A549 (cell line): ENCODE results near the gene PPP1R14B. TPM values are rescaled to one million over a fixed set of nuclear protein-coding genes. Genes with fewer than 3 reads are reported as not detected.
A peak's percentile ranks its signal among the peaks of the same experiment; 100 is the strongest.

Experiments used
- ATAC-seq, 2 experiments: fragments of 200-7000 bp in 1 of 2; fragments of >200 bp in 1 of 2; cut with Nextera tagmentation in 1 of 2; cut with Tn5 transposase in 1 of 2; 3 replicates each; pipeline versions ENCODE4 v1.8.0 to v1.9.1; 2018 to 2020; ENCODE audit warnings: mild to moderate bottlenecking in 1 of 2, moderate library complexity in 1 of 2
- CTCF ChIA-PET: fragments of 300-600 bp; sonication (Branson Sonifier 250); formaldehyde crosslinking; extraction: SDS; loops from one replicate; lab custom pipeline; 2021; ENCODE audit warnings: antibody characterized with exemption, inconsistent platforms; lab: Yijun Ruan, JAX
- POLR2A ChIA-PET: fragments of 350-600 bp; formaldehyde crosslinking; extraction: SDS; loops from one replicate; lab custom pipeline; 2021; ENCODE audit warnings: antibody characterized with exemption, inconsistent platforms; lab: Yijun Ruan, JAX
- DNase-seq, 2 experiments: peaks; one replicate each; pipeline versions ENCODE4 v3.0.0 to v3.0.0-alpha.2; 2011 to 2016; ENCODE audit warnings: low read depth in 1 of 2, low spot score in 1 of 2
- FAIRE-seq: peaks from 2 replicates; lab custom pipeline; 2011; peaks lifted over from hg19 to GRCh38; lab: Jason Lieb, UNC
- H3K27ac ChIP-seq, 2 experiments: fragments of >200 bp; sonication (Bioruptor Twin); formaldehyde crosslinking; 3 replicates each; pipeline ENCODE4 v1.5.1; 2016 to 2017
- H3K4me1 ChIP-seq: fragments of >200 bp; sonication (Bioruptor Twin); formaldehyde crosslinking; 3 replicates; pipeline ENCODE4 v1.6.1; 2016
- H3K4me2 ChIP-seq: fragments of >200 bp; sonication (Bioruptor Twin); formaldehyde crosslinking; 3 replicates; pipeline ENCODE4 v1.6.1; 2016
- H3K4me3 ChIP-seq: fragments of >200 bp; sonication (Bioruptor Twin); formaldehyde crosslinking; 3 replicates; pipeline ENCODE4 v1.5.1; 2016
- H3K9me3 ChIP-seq: fragments of >200 bp; sonication (Bioruptor Twin); formaldehyde crosslinking; 3 replicates; pipeline ENCODE4 v1.6.1; 2016
- BHLHE40 ChIP-seq: IDR thresholded peaks from 2 replicates; pipeline ENCODE4 v1.6.1; 2012; ENCODE audit warnings: low read depth, low read length, inconsistent platforms
- CBX8 ChIP-seq: fragments of 200-600 bp; sonication (generic); IDR thresholded peaks from 2 replicates; pipeline ENCODE4 v1.6.1; 2016
- CEBPB ChIP-seq, 2 experiments: fragments of >200 bp in 1 of 2; sonication (Bioruptor Twin) in 1 of 2; formaldehyde crosslinking in 1 of 2; IDR thresholded peaks; 2 replicates each; pipeline ENCODE4 v1.6.1; 2012 to 2016
- CHD4 ChIP-seq: fragments of 200-600 bp; sonication (generic); IDR thresholded peaks from 2 replicates; pipeline ENCODE4 v1.6.1; 2016; ENCODE audit warnings: antibody characterized with exemption, mild to moderate bottlenecking, borderline replicate concordance
- EHF ChIP-seq: fragments of 250-450 bp; sonication (Bioruptor Pico); IDR thresholded peaks from 2 replicates; pipeline ENCODE4 v1.5.0; 2020; ENCODE audit warnings: mild to moderate bottlenecking
- ESRRA ChIP-seq: fragments of 150-350 bp; IDR thresholded peaks from 2 replicates; pipeline ENCODE4 v1.6.1; 2014; ENCODE audit warnings: mild to moderate bottlenecking, low read length, borderline replicate concordance
- FOSB ChIP-seq: fragments of 250-450 bp; sonication (Bioruptor Pico); IDR thresholded peaks from 2 replicates; pipeline ENCODE4 v1.5.0; 2020; ENCODE audit warnings: mild to moderate bottlenecking, moderate library complexity
- FOXS1 ChIP-seq: fragments of 250-450 bp; sonication (Bioruptor Pico); IDR thresholded peaks from 2 replicates; pipeline ENCODE4 v1.5.0; 2020; ENCODE audit warnings: mild to moderate bottlenecking, moderate library complexity
- GATA3 ChIP-seq: IDR thresholded peaks from 2 replicates; pipeline ENCODE4 v1.6.1; 2012; ENCODE audit warnings: borderline replicate concordance
- MAZ ChIP-seq: fragments of 150-350 bp; IDR thresholded peaks from 2 replicates; pipeline ENCODE4 v1.6.1; 2014; ENCODE audit warnings: antibody characterized with exemption, low read depth, low read length, borderline replicate concordance
- NFE2L2 ChIP-seq: fragments of 150-350 bp; conservative IDR thresholded peaks from 2 replicates; pipeline ENCODE4 v1.6.1; 2014; ENCODE audit warnings: low read length
- NR3C1 ChIP-seq: fragments of >200 bp; sonication (Bioruptor Twin); formaldehyde crosslinking; IDR thresholded peaks from 3 replicates; pipeline ENCODE4 v1.6.1; 2017
- POLR2A ChIP-seq: IDR thresholded peaks from 2 replicates; pipeline ENCODE4 v1.6.1; 2012; ENCODE audit warnings: mild to moderate bottlenecking, low read length
- POLR2AphosphoS2 ChIP-seq: conservative IDR thresholded peaks from 2 replicates; pipeline ENCODE4 v1.6.1; 2012; ENCODE audit warnings: low read length, improper control_type of control experiment, inconsistent platforms
- RARB ChIP-seq: fragments of 250-450 bp; sonication (Bioruptor Pico); IDR thresholded peaks from 2 replicates; pipeline ENCODE4 v1.8.0; 2021; ENCODE audit warnings: mild to moderate bottlenecking, moderate library complexity
- RCOR1 ChIP-seq: fragments of 150-350 bp; IDR thresholded peaks from 2 replicates; pipeline ENCODE4 v1.6.1; 2014; ENCODE audit warnings: antibody characterized with exemption, low read length, low read depth
- RFX5 ChIP-seq: fragments of 450-650 bp; IDR thresholded peaks from 2 replicates; pipeline ENCODE4 v1.7.1; 2014; ENCODE audit warnings: antibody characterized with exemption, mild to moderate bottlenecking, moderate library complexity
- RNF2 ChIP-seq: fragments of 200-600 bp; sonication (generic); IDR thresholded peaks from 2 replicates; pipeline ENCODE4 v1.6.1; 2016; ENCODE audit warnings: low read depth, mild to moderate bottlenecking, antibody characterized with exemption, moderate library complexity, borderline replicate concordance
- SMC3 ChIP-seq: fragments of >200 bp; sonication (Bioruptor Twin); formaldehyde crosslinking; IDR thresholded peaks from 3 replicates; pipeline ENCODE4 v1.6.1; 2018; ENCODE audit warnings: inconsistent platforms
- TFCP2L1 ChIP-seq: fragments of 250-450 bp; sonication (Bioruptor Pico); IDR thresholded peaks from 2 replicates; pipeline ENCODE4 v1.5.0; 2021; ENCODE audit warnings: mild to moderate bottlenecking
- TP53 ChIP-seq: fragments of 250-450 bp; sonication (Bioruptor Pico); IDR thresholded peaks from 2 replicates; pipeline ENCODE4 v1.5.0; 2021; ENCODE audit warnings: mild to moderate bottlenecking, moderate library complexity
- ZC3H11A ChIP-seq: fragments of 450-650 bp; IDR thresholded peaks from 2 replicates; pipeline ENCODE4 v1.6.1; 2014; ENCODE audit warnings: antibody characterized with exemption, mild to moderate bottlenecking
- ZNF302 ChIP-seq: fragments of 250-450 bp; sonication (Bioruptor Pico); IDR thresholded peaks from 2 replicates; pipeline ENCODE4 v1.9.0; 2021; ENCODE audit warnings: inconsistent platforms, mild to moderate bottlenecking, moderate library complexity
- ZSCAN20 ChIP-seq: fragments of 250-450 bp; sonication (Bioruptor Pico); IDR thresholded peaks from 2 replicates; pipeline ENCODE4 v1.8.0; 2022; ENCODE audit warnings: mild to moderate bottlenecking, moderate library complexity
- WGBS: methylation state at CpG from one replicate; pipeline ENCODE4 v1.1.6; 2017; ENCODE audit errors: missing lambda C conversion rate; 5-methylcytosine and 5-hydroxymethylcytosine counted together
- polyA plus RNA-seq, 4 experiments: library from polyadenylated mRNA; depleted of rRNA in 3 of 4; stranded (reverse); fragments of >200 nt; fragmentation: RNase III in 1 of 4; extraction: RNeasy Plus Mini Kit Qiagen cat#74134 plus additional on column Dnase treatment in 1 of 4; gene quantifications; 2 replicates in 3 of 4; 3 replicates in 1 of 4; pipeline ENCODE4 v1.2.3, GENCODE V29; 2011 to 2017
- TF ChIP-seq, protein P1 (sequence below): fragments of 250-450 bp; sonication (Bioruptor Pico); IDR thresholded peaks from 2 replicates; pipeline ENCODE4 v1.5.0; 2020; ENCODE audit warnings: low read depth, mild to moderate bottlenecking, moderate library complexity
- TF ChIP-seq, protein P2 (sequence below): fragments of >200 bp; sonication (Bioruptor Twin); formaldehyde crosslinking; IDR thresholded peaks from 3 replicates; pipeline ENCODE4 v1.6.1; 2016
- TF ChIP-seq, protein P3 (sequence below): fragments of 450-650 bp; IDR thresholded peaks from 2 replicates; pipeline ENCODE4 v1.6.1; 2014; ENCODE audit warnings: antibody characterized with exemption
- TF ChIP-seq, protein P4 (sequence below): IDR thresholded peaks from 2 replicates; pipeline ENCODE4 v1.6.1; 2012
- TF ChIP-seq, protein P5 (sequence below): IDR thresholded peaks from 2 replicates; pipeline ENCODE4 v1.6.1; 2012
- TF ChIP-seq, protein P6 (sequence below): fragments of 150-350 bp; IDR thresholded peaks from 2 replicates; pipeline ENCODE4 v1.6.1; 2014; ENCODE audit warnings: low read depth, mild to moderate bottlenecking, low read length
- TF ChIP-seq, protein P7 (sequence below): IDR thresholded peaks from 2 replicates; pipeline ENCODE4 v1.6.1; 2012; ENCODE audit warnings: low read depth, borderline replicate concordance

The PPP1R14B gene
- polyA plus RNA-seq, 2 of the 4 experiments (the other 2 are of a cell fraction) = 152 to 154 TPM

DNA sequence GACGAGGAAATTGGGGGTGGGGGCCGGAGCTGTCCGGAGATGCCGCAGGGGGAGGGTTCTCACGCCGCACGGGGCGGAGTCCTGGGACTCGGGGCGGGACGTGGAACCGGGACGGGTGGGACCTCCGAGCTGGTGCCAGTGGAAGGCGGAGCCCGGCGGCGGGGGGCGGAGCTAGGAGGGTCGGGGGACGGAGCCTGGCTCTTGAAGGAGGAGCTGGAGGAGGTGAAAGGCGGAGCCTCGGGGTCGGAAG is 5.6 kb downstream of the PPP1R14B start:
- Histone ChIP-seq H3K4me1 (peaks cover 41% of the 10 kb centered on the region), H3K4me3 (peak overlapping the region; percentile 53), H3K9me3 (no peaks in the 10 kb centered on the region), H3K4me2 (peak overlapping the region; percentile 81; the same call in 1 of the 3 replicates), H3K27ac (peak overlapping the region; percentile 88)
- peak; percentile 55 to 78 for ATAC-seq
- 0% methylated on average over 2 of the region's 24 CpGs for WGBS
- TF ChIP-seq RFX5 = no peak
- TF ChIP-seq RCOR1 = no peak
- no peak for TF ChIP-seq ESRRA
- TF ChIP-seq TFCP2L1 (CRISPR knock-in tag) = 0 out of 2 replicates have a peak, but pooled peaks have one; percentile 46
- TF ChIP-seq, protein P1, sequence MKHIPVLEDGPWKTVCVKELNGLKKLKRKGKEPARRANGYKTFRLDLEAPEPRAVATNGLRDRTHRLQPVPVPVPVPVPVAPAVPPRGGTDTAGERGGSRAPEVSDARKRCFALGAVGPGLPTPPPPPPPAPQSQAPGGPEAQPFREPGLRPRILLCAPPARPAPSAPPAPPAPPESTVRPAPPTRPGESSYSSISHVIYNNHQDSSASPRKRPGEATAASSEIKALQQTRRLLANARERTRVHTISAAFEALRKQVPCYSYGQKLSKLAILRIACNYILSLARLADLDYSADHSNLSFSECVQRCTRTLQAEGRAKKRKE (CRISPR knock-in tag) = no peak
- no peak for TF ChIP-seq NR3C1
- POLR2A ChIA-PET = interaction anchor here (0.7 to 2.7 kb wide), 15 partner anchors 9 to 101 kb away, joined by 3 to 15 read pairs (median 5); partner anchors contain the start of genes BAD, DNAJC4, GPR137 and MACROD1
- peak in 1 of 2 experiments; percentile 99 for DNase-seq
- no peak for FAIRE-seq
- CTCF ChIA-PET = interaction anchor here (0.8 to 12.2 kb wide), 3 partner anchors 9 to 63 kb away, joined by 4 to 206 read pairs (median 4); partner anchors contain the start of genes CATSPERZ and ESRRA

DNA sequence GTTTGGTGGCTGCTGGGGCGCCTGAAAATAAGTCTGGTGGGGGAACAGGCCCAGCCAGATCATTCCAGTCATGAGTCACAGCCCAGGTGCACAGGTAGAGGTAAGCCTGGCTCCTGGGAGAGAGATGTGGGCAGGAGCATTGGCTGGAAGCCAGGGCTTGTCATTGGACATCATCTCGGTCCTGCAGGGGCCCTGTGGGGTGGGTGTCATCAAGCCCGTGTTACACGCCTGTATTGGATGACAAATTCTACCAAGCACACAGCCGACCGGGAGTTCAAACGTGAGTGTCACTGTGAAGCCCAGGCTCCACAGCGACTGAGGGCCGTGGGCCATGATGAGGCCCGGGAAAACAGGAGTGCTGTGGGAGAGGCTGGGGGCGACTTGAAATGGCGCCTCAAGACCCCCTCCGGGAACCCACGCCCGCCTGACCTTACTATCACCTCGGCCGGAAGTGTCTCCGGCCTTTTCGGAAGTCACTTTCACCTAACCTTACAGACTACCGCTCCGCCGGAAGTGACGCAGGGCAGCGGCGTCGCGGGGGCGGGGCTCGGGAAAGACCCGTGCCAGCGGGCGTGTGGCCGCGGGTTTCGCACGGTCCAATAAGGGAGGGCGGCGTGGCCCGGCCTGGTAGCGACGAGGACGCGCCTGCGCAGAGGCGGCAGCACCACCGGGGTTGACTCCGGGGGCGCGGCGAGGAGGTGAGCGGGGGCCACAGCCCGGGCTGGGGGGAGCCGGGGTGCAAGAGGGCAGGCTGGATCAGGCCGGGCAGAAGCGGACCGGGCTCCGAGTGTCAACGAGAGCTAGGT is 6.1 kb downstream of the PPP1R14B start, which contains the start of gene FKBP2:
TSS of gene FKBP2 (plus strand) at position 661 of the 806 bp plus-strand sequence. CDS start 1,293 bp downstream, outside the sequence.
- CTCF ChIA-PET = interaction anchor here (0.8 to 12.2 kb wide), 4 partner anchors 10 to 63 kb away, joined by 3 to 206 read pairs (median 4); partner anchors contain the start of genes CATSPERZ, ESRRA and STIP1
- peaks cover 43% of the 10 kb centered on the region for H3K4me1 ChIP-seq
- DNase-seq (peak; percentile 94 to 98), FAIRE-seq (no peak), ATAC-seq (peak; percentile 41 to 64)
- peak within 1 kb of the TSS; percentile 91 to 98 for H3K27ac ChIP-seq
- POLR2A ChIA-PET = interaction anchor here (0.7 to 2.7 kb wide), 15 partner anchors 8 to 102 kb away, joined by 3 to 15 read pairs (median 5); partner anchors contain the start of genes BAD, DNAJC4, GPR137 and MACROD1
- peak within 1 kb of the TSS; percentile 73 for H3K4me3 ChIP-seq
- H3K4me2 ChIP-seq = peak within 1 kb of the TSS; percentile 100
- 1% methylated on average over 13 of the region's 58 CpGs for WGBS
- no peaks in the 10 kb centered on the region for H3K9me3 ChIP-seq
- TF ChIP-seq POLR2A = peak; percentile 66
- TF ChIP-seq RCOR1 = no peak
- TF ChIP-seq, protein P2, sequence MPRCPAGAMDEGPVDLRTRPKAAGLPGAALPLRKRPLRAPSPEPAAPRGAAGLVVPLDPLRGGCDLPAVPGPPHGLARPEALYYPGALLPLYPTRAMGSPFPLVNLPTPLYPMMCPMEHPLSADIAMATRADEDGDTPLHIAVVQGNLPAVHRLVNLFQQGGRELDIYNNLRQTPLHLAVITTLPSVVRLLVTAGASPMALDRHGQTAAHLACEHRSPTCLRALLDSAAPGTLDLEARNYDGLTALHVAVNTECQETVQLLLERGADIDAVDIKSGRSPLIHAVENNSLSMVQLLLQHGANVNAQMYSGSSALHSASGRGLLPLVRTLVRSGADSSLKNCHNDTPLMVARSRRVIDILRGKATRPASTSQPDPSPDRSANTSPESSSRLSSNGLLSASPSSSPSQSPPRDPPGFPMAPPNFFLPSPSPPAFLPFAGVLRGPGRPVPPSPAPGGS = peak; percentile 94
- no peak for TF ChIP-seq TP53 (CRISPR knock-in tag)
- TF ChIP-seq RARB (CRISPR knock-in tag) = peak; percentile 71; the same call in 1 of the 2 replicates
- TF ChIP-seq RFX5 = peak; percentile 70; the same call in 1 of the 2 replicates
- TF ChIP-seq MAZ = no peak
- no peak for TF ChIP-seq CBX8
- TF ChIP-seq ZC3H11A = no peak
- TF ChIP-seq ZNF302 = no peak
- TF ChIP-seq CHD4 = no peak
- TF ChIP-seq GATA3 = peak; percentile 27; the same call in 1 of the 2 replicates
- TF ChIP-seq, protein P3, sequence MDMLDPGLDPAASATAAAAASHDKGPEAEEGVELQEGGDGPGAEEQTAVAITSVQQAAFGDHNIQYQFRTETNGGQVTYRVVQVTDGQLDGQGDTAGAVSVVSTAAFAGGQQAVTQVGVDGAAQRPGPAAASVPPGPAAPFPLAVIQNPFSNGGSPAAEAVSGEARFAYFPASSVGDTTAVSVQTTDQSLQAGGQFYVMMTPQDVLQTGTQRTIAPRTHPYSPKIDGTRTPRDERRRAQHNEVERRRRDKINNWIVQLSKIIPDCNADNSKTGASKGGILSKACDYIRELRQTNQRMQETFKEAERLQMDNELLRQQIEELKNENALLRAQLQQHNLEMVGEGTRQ = peak; percentile 43; the same call in 1 of the 2 replicates
- no peak for TF ChIP-seq FOXS1 (CRISPR knock-in tag)
- TF ChIP-seq TFCP2L1 (CRISPR knock-in tag) = no peak; the same call in 1 of the 2 replicates
- no peak for TF ChIP-seq RNF2
- no peak for TF ChIP-seq ESRRA
- no peak for TF ChIP-seq NFE2L2
- no peak for TF ChIP-seq ZSCAN20 (CRISPR knock-in tag)
- TF ChIP-seq BHLHE40 = peak; percentile 84
- TF ChIP-seq, protein P4, sequence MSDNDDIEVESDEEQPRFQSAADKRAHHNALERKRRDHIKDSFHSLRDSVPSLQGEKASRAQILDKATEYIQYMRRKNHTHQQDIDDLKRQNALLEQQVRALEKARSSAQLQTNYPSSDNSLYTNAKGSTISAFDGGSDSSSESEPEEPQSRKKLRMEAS = peak; percentile 69
- TF ChIP-seq, protein P5, sequence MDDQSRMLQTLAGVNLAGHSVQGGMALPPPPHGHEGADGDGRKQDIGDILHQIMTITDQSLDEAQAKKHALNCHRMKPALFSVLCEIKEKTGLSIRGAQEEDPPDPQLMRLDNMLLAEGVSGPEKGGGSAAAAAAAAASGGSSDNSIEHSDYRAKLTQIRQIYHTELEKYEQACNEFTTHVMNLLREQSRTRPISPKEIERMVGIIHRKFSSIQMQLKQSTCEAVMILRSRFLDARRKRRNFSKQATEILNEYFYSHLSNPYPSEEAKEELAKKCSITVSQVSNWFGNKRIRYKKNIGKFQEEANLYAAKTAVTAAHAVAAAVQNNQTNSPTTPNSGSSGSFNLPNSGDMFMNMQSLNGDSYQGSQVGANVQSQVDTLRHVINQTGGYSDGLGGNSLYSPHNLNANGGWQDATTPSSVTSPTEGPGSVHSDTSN = peak; percentile 61; the same call in 1 of the 2 replicates
- TF ChIP-seq, protein P6, sequence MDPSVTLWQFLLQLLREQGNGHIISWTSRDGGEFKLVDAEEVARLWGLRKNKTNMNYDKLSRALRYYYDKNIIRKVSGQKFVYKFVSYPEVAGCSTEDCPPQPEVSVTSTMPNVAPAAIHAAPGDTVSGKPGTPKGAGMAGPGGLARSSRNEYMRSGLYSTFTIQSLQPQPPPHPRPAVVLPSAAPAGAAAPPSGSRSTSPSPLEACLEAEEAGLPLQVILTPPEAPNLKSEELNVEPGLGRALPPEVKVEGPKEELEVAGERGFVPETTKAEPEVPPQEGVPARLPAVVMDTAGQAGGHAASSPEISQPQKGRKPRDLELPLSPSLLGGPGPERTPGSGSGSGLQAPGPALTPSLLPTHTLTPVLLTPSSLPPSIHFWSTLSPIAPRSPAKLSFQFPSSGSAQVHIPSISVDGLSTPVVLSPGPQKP = no peak
- TF ChIP-seq CEBPB (IDR thresholded peaks at IDR 0.05) = no peak
- peak; percentile 58; the same call in 1 of the 2 replicates for TF ChIP-seq EHF (CRISPR knock-in tag)
- TF ChIP-seq SMC3 = no peak
- TF ChIP-seq, protein P7, sequence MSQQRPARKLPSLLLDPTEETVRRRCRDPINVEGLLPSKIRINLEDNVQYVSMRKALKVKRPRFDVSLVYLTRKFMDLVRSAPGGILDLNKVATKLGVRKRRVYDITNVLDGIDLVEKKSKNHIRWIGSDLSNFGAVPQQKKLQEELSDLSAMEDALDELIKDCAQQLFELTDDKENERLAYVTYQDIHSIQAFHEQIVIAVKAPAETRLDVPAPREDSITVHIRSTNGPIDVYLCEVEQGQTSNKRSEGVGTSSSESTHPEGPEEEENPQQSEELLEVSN = peak; percentile 46; the same call in 1 of the 2 replicates
- TF ChIP-seq POLR2AphosphoS2 = no peak
- TF ChIP-seq FOSB (CRISPR knock-in tag) = no peak
